NCI-H446 treated with DMSO at 0.1 percent for 48 hours (cell line): ENCODE measurements around the gene PINLYP.
"Not testable (repeated sequence)": the region's sequence is repeated elsewhere in the genome, so short reads cannot be mapped to it uniquely, and the experiment has no call there.

Source experiments
- DNase-seq: peaks from one replicate; lab custom pipeline; 2025; lab: John Stamatoyannopoulos, UW

The PINLYP gene

GRCh38 chr19:43582495-43582894 lies 6.9 kb downstream of the PINLYP start:
- no peak for DNase-seq

GRCh38 chr19:43584484-43584883 lies 8.9 kb downstream of the PINLYP start:
- no peak for DNase-seq

GRCh38 chr19:43586346-43586745 lies 10.7 kb downstream of the PINLYP start:
- no peak for DNase-seq

- not testable (repeated sequence) for DNase-seq
Measured at GRCh38 chr19:43587029-43587428, 11.4 kb downstream of the PINLYP start.

GRCh38 chr19:43589277-43589676 lies 13.7 kb downstream of the PINLYP start:
- DNase-seq: no peak

GRCh38 chr19:43589678-43590077 lies 14.1 kb downstream of the PINLYP start:
- no peak for DNase-seq

GRCh38 chr19:43591904-43592772 lies 16.5 kb downstream of the PINLYP start:
- DNase-seq: no peak

GRCh38 chr19:43592800-43593350 lies 17.3 kb downstream of the PINLYP start:
- no peak for DNase-seq

GRCh38 chr19:43594081-43594697 lies 18.6 kb downstream of the PINLYP start:
- no peak for DNase-seq

GRCh38 chr19:43594710-43595604 lies 19.4 kb downstream of the PINLYP start:
- DNase-seq: peak; percentile 19

GRCh38 chr19:43595605-43595998 lies 20.0 kb downstream of the PINLYP start:
- no peak for DNase-seq

- peak; percentile 99 for DNase-seq
Measured at GRCh38 chr19:43595999-43596841, 20.6 kb downstream of the PINLYP start, which contains the start of the genes IRGQ and ZNF576. Gene IRGQ, minus strand, starts transcription at chr19:43596134. Its CDS starts 796 bp downstream, at chr19:43595338. Gene ZNF576, plus strand, starts transcription at chr19:43596595. Its CDS starts 514 bp downstream, at chr19:43597109.

- no peak for DNase-seq
Measured at GRCh38 chr19:43596842-43597461, 21.4 kb downstream of the PINLYP start.

- DNase-seq: no peak
Measured at GRCh38 chr19:43597876-43598275, 22.3 kb downstream of the PINLYP start.

GRCh38 chr19:43598445-43599240 lies 23.0 kb downstream of the PINLYP start:
- DNase-seq: no peak

- no peak for DNase-seq
Measured at GRCh38 chr19:43599635-43600295, 24.2 kb downstream of the PINLYP start.

GRCh38 chr19:43600326-43600725 lies 24.7 kb downstream of the PINLYP start:
- DNase-seq: not testable (repeated sequence)

- DNase-seq: no peak
Measured at GRCh38 chr19:43605875-43606568, 30.4 kb downstream of the PINLYP start.
